ENCODE results near the gene PXK.

PXK gene

DNA sequence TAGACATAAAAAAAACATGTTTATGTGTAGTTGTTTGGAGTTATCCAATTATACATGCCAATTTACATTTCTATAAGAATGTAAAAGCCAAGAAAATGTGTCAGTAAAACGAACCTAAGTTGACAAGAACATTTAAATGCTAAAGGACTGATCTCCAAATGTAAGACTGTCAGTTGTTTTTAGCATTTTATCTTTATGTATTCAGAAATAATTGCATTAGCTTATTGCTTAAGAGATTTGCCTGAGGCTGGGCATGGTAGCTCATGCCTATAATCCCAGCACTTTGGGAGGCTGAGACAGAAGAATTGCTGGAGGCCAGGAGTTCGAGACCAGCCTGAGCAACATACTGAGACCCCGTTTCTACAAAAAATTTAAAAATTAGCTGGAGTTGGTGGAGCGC, 26.9 kb downstream of the PXK start:
- Mint-ChIP-seq H3K27ac (no peak overlapping the region), H3K36me3 (ENCODE audit: low read depth) (no peaks in the 10 kb centered on the region), H3K27me3 (ENCODE audit: low read depth) (no peaks in the 10 kb centered on the region), H3K4me1 (no peaks in the 10 kb centered on the region), H3K4me3 (no peak overlapping the region), H3K9me3 (no peaks in the 10 kb centered on the region)
- TF ChIP-seq, protein P1, sequence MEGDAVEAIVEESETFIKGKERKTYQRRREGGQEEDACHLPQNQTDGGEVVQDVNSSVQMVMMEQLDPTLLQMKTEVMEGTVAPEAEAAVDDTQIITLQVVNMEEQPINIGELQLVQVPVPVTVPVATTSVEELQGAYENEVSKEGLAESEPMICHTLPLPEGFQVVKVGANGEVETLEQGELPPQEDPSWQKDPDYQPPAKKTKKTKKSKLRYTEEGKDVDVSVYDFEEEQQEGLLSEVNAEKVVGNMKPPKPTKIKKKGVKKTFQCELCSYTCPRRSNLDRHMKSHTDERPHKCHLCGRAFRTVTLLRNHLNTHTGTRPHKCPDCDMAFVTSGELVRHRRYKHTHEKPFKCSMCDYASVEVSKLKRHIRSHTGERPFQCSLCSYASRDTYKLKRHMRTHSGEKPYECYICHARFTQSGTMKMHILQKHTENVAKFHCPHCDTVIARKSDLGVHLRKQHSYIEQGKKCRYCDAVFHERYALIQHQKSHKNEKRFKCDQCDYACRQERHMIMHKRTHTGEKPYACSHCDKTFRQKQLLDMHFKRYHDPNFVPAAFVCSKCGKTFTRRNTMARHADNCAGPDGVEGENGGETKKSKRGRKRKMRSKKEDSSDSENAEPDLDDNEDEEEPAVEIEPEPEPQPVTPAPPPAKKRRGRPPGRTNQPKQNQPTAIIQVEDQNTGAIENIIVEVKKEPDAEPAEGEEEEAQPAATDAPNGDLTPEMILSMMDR (IDR thresholded peaks at IDR 0.05; ENCODE audit: unreplicated experiment in 3 of 3): no peak

DNA sequence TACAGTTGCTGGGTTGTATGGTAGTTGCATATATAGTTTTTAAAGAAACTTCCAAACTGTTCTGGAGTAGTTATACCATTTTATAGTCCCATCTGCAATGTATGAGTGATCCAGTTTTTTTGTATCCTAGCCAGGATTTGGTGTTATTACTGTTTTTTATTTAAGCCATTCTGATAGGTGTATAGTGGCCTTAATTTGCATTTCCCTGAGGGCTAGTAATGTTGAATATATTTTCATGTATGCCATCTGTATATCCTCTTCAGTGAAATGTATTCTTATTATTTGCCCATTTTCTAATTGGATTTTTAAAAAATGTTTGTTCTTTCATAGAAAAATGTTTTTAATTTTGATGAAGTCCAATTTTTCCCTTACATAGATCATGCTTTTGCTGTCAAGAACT, 29.2 kb downstream of the PXK start:
- Mint-ChIP-seq H3K9me3 (peaks cover 3% of the 10 kb centered on the region), H3K27me3 (ENCODE audit: low read depth) (peaks cover 3% of the 10 kb centered on the region), H3K36me3 (ENCODE audit: low read depth) (peaks cover 6% of the 10 kb centered on the region), H3K4me1 (no peaks in the 10 kb centered on the region), H3K27ac (no peak overlapping the region), H3K4me3 (no peak overlapping the region)
- TF ChIP-seq, protein P1 (IDR thresholded peaks at IDR 0.05; ENCODE audit: unreplicated experiment in 3 of 3): no peak

DNA sequence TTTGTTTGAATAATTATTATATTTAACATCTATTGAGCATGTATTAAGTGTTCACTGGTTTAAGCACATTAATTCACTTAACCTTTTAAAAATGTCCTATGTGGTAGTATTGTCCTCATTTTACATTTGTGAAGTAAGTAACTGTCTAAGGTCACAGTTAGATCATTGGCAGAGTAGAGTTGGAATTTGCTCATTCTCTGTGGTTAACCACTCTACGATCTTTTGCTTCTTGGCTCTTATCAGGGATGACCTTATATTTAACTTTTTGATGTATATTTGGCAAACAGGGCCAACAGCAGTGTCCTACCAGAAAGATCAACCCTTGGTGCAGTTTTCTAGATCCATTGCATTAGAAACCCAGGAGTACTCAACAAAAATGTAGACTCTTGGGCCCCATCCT, 34.0 kb downstream of the PXK start:
- TF ChIP-seq, protein P1 (IDR thresholded peaks at IDR 0.05; ENCODE audit: unreplicated experiment in 3 of 3): no peak
- Mint-ChIP-seq H3K27ac (no peak overlapping the region), H3K27me3 (ENCODE audit: low read depth) (peaks cover 3% of the 10 kb centered on the region), H3K4me3 (no peak overlapping the region), H3K9me3 (peaks cover 3% of the 10 kb centered on the region), H3K36me3 (ENCODE audit: low read depth) (peaks cover 6% of the 10 kb centered on the region), H3K4me1 (peaks cover 4% of the 10 kb centered on the region)

DNA sequence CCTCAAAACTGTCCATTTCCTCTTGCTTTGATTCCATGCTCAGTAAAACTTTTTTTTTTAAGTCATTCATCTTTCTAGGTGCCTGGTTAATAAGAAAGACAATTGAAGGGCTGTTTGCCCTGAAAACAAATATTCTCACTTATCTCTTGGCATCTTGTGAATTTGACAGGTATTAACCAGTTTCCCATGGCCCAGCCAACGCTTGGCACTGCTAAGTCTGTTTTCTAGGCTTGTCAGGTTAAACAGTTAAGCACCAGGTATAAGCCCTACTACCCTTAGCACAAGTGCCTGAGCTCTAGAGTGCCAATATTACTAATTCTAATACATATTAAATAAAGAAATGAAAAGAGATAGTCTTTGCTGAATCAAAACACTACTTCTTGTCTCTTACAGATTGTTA, 36.3 kb downstream of the PXK start:
- Mint-ChIP-seq H3K4me3 (no peak overlapping the region), H3K27me3 (ENCODE audit: low read depth) (peaks cover 3% of the 10 kb centered on the region), H3K4me1 (peaks cover 8% of the 10 kb centered on the region), H3K36me3 (ENCODE audit: low read depth) (peaks cover 6% of the 10 kb centered on the region), H3K27ac (no peak overlapping the region), H3K9me3 (peaks cover 3% of the 10 kb centered on the region)
- TF ChIP-seq, protein P1 (IDR thresholded peaks at IDR 0.05; ENCODE audit: unreplicated experiment in 3 of 3): no peak

DNA sequence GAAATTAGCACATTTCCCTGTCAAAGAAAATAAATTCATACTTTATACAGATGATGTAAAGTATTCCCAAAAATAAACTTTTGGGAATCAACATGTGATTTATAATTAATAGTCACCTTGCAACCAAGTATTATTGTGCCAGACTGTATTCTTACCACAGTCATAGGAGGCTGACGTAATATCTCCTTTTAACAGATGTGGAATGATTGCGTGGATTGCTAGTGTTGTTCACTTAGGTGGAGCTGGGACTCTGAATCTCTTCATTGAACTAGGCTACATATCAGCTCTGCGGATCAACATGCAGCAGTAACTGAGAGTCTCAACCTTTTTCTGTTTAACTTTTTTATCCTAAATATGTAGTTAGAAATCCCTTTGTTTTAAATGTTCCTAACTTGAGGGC, 37.2 kb downstream of the PXK start:
- H3K36me3 Mint-ChIP-seq (ENCODE audit: low read depth): peaks cover 6% of the 10 kb centered on the region
- TF ChIP-seq, protein P1 (IDR thresholded peaks at IDR 0.05; ENCODE audit: unreplicated experiment in 3 of 3): no peak
- no peak overlapping the region for H3K4me3 Mint-ChIP-seq
- peaks cover 5% of the 10 kb centered on the region for H3K27me3 Mint-ChIP-seq (ENCODE audit: low read depth)
- peaks cover 3% of the 10 kb centered on the region for H3K9me3 Mint-ChIP-seq
- H3K27ac Mint-ChIP-seq: no peak overlapping the region
- H3K4me1 Mint-ChIP-seq: peaks cover 14% of the 10 kb centered on the region

DNA sequence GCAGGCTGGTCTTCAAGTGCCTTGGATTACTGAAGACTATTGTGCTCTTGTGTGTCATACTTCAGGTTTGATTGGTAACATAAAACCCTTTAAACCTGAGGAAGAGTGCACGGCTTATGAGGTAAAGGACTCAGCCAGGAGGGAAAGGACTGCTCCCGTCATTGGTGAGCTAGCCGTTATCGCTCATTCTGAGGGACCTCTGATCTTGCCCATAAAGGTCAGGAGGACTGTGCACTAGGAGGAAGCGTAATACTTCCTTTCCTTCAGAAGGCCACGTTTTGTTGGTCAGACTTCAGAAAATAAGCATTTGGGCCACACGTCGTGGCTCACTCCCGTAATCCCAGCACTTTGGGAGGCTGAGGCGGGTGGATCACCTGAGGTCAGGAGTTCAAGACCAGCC, 37.7 kb downstream of the PXK start:
- Mint-ChIP-seq H3K36me3 (ENCODE audit: low read depth) (peaks cover 6% of the 10 kb centered on the region), H3K4me3 (no peak overlapping the region), H3K9me3 (no peaks in the 10 kb centered on the region), H3K4me1 (peaks cover 19% of the 10 kb centered on the region), H3K27ac (no peak overlapping the region), H3K27me3 (ENCODE audit: low read depth) (peaks cover 3% of the 10 kb centered on the region)
- TF ChIP-seq, protein P1 (IDR thresholded peaks at IDR 0.05; ENCODE audit: unreplicated experiment in 3 of 3): no peak
